ACC112 (cell line): ENCODE measurements around the gene MTFR1L.
A peak's percentile ranks its signal among the peaks of the same experiment; 100 is the strongest.

Experiments
- H2AFZ ChIP-seq: fragments of 200-600 bp; sonication (generic); one replicate; pipeline ENCODE4 v1.6.0; 2017; ENCODE audit warnings: antibody characterized with exemption, low read length; ENCODE audit not compliant: unreplicated experiment
- H3K27ac ChIP-seq: fragments of 200-600 bp; sonication (generic); 2 replicates; pipeline ENCODE4 v1.5.1; 2014; ENCODE audit warnings: low read depth, mild to moderate bottlenecking, antibody characterized with exemption, low read length, moderate library complexity
- H3K27me3 ChIP-seq: fragments of 200-600 bp; sonication (generic); 2 replicates; pipeline ENCODE4 v1.6.1; 2014; ENCODE audit warnings: mild to moderate bottlenecking, antibody characterized with exemption, low read length, moderate library complexity, mixed read lengths; ENCODE audit not compliant: insufficient read depth
- H3K36me3 ChIP-seq: fragments of 200-600 bp; sonication (generic); 2 replicates; pipeline ENCODE4 v1.6.1; 2016; ENCODE audit warnings: mild to moderate bottlenecking, antibody characterized with exemption, low read length, moderate library complexity, mixed read lengths; ENCODE audit not compliant: insufficient read depth
- H3K4me1 ChIP-seq: fragments of 200-600 bp; sonication (generic); one replicate; pipeline ENCODE4 v1.6.1; 2016; ENCODE audit warnings: low read length, mixed read lengths; ENCODE audit not compliant: insufficient read depth, unreplicated experiment, control insufficient read depth
- H3K4me3 ChIP-seq: fragments of 200-600 bp; sonication (generic); 2 replicates; pipeline ENCODE4 v1.5.1; 2014; ENCODE audit warnings: mild to moderate bottlenecking, low read depth, low read length
- H3K79me2 ChIP-seq: fragments of 200-600 bp; sonication (generic); one replicate; pipeline ENCODE4 v1.6.0; 2016; ENCODE audit warnings: low read length; ENCODE audit not compliant: control insufficient read depth, unreplicated experiment, insufficient read depth

MTFR1L gene

GRCh38 chr1:25866288-25866687 lies 46.5 kb downstream of the MTFR1L start:
- H2AFZ ChIP-seq, result no peak overlapping the region
- no peaks in the 10 kb centered on the region for H3K27me3 ChIP-seq
- H3K27ac ChIP-seq, result no peak overlapping the region
- H3K4me1 ChIP-seq, result peaks cover 2% of the 10 kb centered on the region
- no peaks in the 10 kb centered on the region for H3K79me2 ChIP-seq
- H3K4me3 ChIP-seq, result no peak overlapping the region
- peaks cover 7% of the 10 kb centered on the region for H3K36me3 ChIP-seq

- peaks cover 4% of the 10 kb centered on the region for H3K79me2 ChIP-seq
- no peak overlapping the region for H3K4me3 ChIP-seq
- no peaks in the 10 kb centered on the region for H3K27me3 ChIP-seq
- H3K27ac ChIP-seq, result no peak overlapping the region
- no peak overlapping the region for H2AFZ ChIP-seq
- peaks cover 6% of the 10 kb centered on the region for H3K36me3 ChIP-seq
- H3K4me1 ChIP-seq, result no peaks in the 10 kb centered on the region
These were observed 47.6 kb downstream of the MTFR1L start for GRCh38 chr1:25867210-25867991.

- no peaks in the 10 kb centered on the region for H3K27me3 ChIP-seq
- H3K27ac ChIP-seq, result no peak overlapping the region
- H3K4me1 ChIP-seq, result peaks cover 16% of the 10 kb centered on the region
- no peak overlapping the region for H3K4me3 ChIP-seq
- H2AFZ ChIP-seq, result no peak overlapping the region
- peaks cover 16% of the 10 kb centered on the region for H3K79me2 ChIP-seq
- no peaks in the 10 kb centered on the region for H3K36me3 ChIP-seq
These were observed 50.3 kb downstream of the MTFR1L start for GRCh38 chr1:25869909-25870606.

GRCh38 chr1:25870614-25871013 lies 50.9 kb downstream of the MTFR1L start:
- Histone ChIP-seq H3K79me2 (peaks cover 16% of the 10 kb centered on the region), H3K27ac (no peak overlapping the region), H3K4me3 (no peak overlapping the region), H3K36me3 (no peaks in the 10 kb centered on the region), H3K4me1 (peaks cover 16% of the 10 kb centered on the region), H2AFZ (no peak overlapping the region), H3K27me3 (no peaks in the 10 kb centered on the region)

- Histone ChIP-seq H3K36me3 (no peaks in the 10 kb centered on the region), H3K27me3 (no peaks in the 10 kb centered on the region), H2AFZ (no peak overlapping the region), H3K27ac (no peak overlapping the region), H3K4me1 (peaks cover 16% of the 10 kb centered on the region), H3K4me3 (no peak overlapping the region), H3K79me2 (peaks cover 16% of the 10 kb centered on the region)
These were observed 51.4 kb downstream of the MTFR1L start for GRCh38 chr1:25871086-25871703.

- H3K36me3 ChIP-seq, result no peaks in the 10 kb centered on the region
- H3K4me1 ChIP-seq, result peaks cover 16% of the 10 kb centered on the region
- H3K27me3 ChIP-seq, result no peaks in the 10 kb centered on the region
- no peak overlapping the region for H2AFZ ChIP-seq
- peaks cover 16% of the 10 kb centered on the region for H3K79me2 ChIP-seq
- no peak overlapping the region for H3K4me3 ChIP-seq
- no peak overlapping the region for H3K27ac ChIP-seq
These were observed 52.1 kb downstream of the MTFR1L start for GRCh38 chr1:25871704-25872494.

- Histone ChIP-seq H3K79me2 (peaks cover 16% of the 10 kb centered on the region), H3K36me3 (no peaks in the 10 kb centered on the region), H3K4me3 (no peak overlapping the region), H3K27ac (no peak overlapping the region), H2AFZ (no peak overlapping the region), H3K27me3 (no peaks in the 10 kb centered on the region), H3K4me1 (peaks cover 16% of the 10 kb centered on the region)
These were observed 53.0 kb downstream of the MTFR1L start for GRCh38 chr1:25872713-25873112.

- H3K4me3 ChIP-seq, result no peak overlapping the region
- peaks cover 16% of the 10 kb centered on the region for H3K79me2 ChIP-seq
- H3K4me1 ChIP-seq, result peaks cover 16% of the 10 kb centered on the region
- no peaks in the 10 kb centered on the region for H3K27me3 ChIP-seq
- no peaks in the 10 kb centered on the region for H3K36me3 ChIP-seq
- H3K27ac ChIP-seq, result no peak overlapping the region
- H2AFZ ChIP-seq, result no peak overlapping the region
These were observed 53.4 kb downstream of the MTFR1L start for GRCh38 chr1:25873120-25873519.

- Histone ChIP-seq H3K27ac (no peak overlapping the region), H3K27me3 (no peaks in the 10 kb centered on the region), H3K79me2 (peaks cover 16% of the 10 kb centered on the region), H3K36me3 (no peaks in the 10 kb centered on the region), H2AFZ (no peak overlapping the region), H3K4me3 (peak overlapping the region; percentile 88), H3K4me1 (peaks cover 16% of the 10 kb centered on the region)
These were observed 54.5 kb downstream of the MTFR1L start for GRCh38 chr1:25874209-25874608.

GRCh38 chr1:25874635-25875153 lies 54.9 kb downstream of the MTFR1L start:
- H3K79me2 ChIP-seq, result peaks cover 16% of the 10 kb centered on the region
- no peak overlapping the region for H3K27ac ChIP-seq
- H3K27me3 ChIP-seq, result no peaks in the 10 kb centered on the region
- peak overlapping the region; percentile 20 for H2AFZ ChIP-seq
- H3K4me3 ChIP-seq, result peak overlapping the region; percentile 88
- no peaks in the 10 kb centered on the region for H3K36me3 ChIP-seq
- peaks cover 16% of the 10 kb centered on the region for H3K4me1 ChIP-seq
